HG03097 (cell line): Measurements from ENCODE around the gene DIP2C.

Experiments used
- ATAC-seq: cut with Tn5 transposase; IDR thresholded peaks from one replicate; pipeline ENCODE4 v1.9.1; 2021; ENCODE audit not compliant: unreplicated experiment, low FRiP score

DIP2C gene

GRCh38 chr10:677750-678661 is 11.5 kb downstream of the DIP2C start:
- ATAC-seq, result no peak

DNA sequence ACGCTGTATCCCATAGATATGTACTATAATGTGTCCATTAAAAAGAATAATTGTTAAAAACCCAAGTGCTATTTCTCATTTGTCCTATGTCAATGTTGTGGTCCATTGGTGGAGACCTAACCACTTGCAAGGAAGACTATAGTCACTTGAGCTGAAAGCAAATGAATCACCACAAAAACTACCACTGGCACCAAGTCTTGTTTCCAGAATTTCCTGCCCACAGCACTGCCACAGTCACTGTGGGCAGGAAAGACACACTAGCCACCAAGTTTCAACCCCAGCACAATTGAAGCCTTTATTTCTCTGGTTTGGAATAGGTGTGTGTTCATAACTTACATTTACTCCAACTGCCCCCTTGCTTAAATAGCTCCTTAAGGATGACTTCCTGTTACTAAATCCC is 12.4 kb downstream of the DIP2C start:
- no peak for ATAC-seq

DNA sequence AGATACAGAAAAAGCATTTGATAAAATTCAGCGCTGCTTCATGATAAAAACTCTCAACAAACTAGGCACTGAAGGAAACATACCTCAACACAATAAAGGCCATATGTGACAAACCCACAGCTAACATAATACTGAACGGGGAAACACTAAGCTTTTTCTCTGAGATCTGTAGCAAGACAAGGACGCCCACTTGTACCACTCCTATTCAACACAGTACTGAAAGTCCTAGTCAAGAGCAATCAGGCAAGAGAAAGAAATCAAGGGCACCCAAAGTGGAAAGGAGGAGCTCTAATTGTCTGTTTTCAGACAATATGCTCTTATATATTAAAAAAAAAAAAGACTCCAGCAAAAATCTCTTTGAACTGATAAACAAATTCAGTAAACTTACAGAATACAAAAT is 13.3 kb downstream of the DIP2C start:
- ATAC-seq, result no peak

DNA sequence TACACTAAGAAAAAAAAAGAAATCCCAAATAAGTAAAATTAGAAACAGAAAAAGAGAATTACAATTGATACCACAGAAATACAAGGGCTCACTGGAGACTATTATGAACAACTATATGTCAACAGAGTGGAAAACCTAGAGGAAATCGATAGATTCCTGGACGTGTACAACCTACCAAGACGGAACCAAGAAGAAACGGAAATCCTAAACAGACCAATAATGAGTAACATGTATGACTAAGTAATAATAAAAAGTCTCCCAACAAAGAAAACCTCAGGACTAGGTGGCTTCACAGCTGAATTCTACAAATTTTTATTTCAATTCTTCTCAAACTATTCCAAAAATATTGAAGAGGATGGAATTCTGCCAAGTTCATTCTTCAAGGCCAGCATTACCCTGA is 13.9 kb downstream of the DIP2C start:
- ATAC-seq, result no peak

DNA sequence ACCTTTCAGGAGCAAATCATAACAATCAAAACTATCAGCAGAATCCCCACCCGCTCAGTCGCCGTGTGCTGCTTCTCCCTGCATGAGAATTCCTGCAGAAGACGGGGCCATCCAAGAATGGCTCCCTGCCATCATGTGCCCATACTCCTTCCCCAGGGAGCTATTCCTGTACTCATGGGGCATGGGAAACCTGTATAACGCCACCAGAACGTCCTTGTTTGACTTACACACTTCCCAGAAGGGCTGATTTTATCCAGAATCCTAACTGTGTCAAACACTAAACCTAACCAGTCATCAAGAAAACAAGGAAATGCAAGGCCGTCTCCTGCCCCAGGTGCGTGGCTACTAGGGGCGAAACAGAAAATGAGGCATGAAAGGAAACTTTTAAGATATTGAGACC is 16.0 kb downstream of the DIP2C start:
- no peak for ATAC-seq

GRCh38 chr10:672992-673391 is 16.5 kb downstream of the DIP2C start:
- ATAC-seq, result no peak

GRCh38 chr10:672203-672602 is 17.3 kb downstream of the DIP2C start:
- no peak for ATAC-seq

GRCh38 chr10:670990-671389 is 18.5 kb downstream of the DIP2C start:
- no peak for ATAC-seq

DNA sequence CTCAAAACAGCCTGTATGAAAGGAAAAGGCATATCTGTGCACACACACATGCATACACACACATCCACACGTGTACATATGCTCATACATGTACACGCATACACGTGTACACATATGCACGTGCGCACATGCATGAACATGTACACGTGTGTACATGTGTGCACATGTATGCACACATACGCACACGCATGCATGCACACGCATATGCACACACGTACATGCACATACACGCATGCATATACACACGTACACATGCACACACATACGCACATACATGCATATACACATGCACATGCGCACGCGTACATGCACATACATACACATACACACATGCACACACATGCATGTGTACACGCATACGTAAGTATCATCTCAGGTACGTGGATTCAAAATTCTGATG is 19.4 kb downstream of the DIP2C start:
- ATAC-seq, result no peak

GRCh38 chr10:668786-669485 is 20.5 kb downstream of the DIP2C start:
- ATAC-seq, result no peak

GRCh38 chr10:667602-668143 is 21.8 kb downstream of the DIP2C start:
- ATAC-seq, result no peak

GRCh38 chr10:667096-667495 is 22.4 kb downstream of the DIP2C start:
- no peak for ATAC-seq

- no peak for ATAC-seq
Observed at GRCh38 chr10:666237-667012, 23.0 kb downstream of the DIP2C start.

DNA sequence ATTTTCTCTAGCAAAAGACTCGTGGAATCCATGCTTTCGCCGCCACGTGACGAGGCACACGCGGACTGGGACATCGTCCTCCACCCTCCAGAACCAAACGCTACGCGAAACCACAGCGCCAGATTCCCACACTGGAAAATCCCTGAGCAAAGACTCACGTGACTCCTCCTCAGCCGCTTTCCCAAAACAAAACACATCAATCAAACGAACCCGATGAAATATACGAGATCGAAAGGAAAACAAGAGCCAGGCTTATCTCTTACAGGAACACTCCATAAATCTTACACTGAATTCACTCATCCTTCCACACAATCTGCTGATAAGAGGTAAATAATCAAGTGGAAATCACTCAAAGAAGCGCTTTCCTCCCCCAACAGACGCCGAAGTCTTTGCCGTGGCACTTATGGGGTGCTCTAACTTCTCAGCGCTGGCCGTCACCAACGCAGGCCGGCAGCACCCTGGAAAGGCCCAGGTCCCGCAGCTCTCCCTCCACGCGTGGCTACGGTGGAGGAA is 23.8 kb downstream of the DIP2C start:
- no peak for ATAC-seq

- no peak for ATAC-seq
Observed at GRCh38 chr10:664893-665292, 24.6 kb downstream of the DIP2C start.

- no peak for ATAC-seq
Observed at GRCh38 chr10:664301-664700, 25.2 kb downstream of the DIP2C start.

DNA sequence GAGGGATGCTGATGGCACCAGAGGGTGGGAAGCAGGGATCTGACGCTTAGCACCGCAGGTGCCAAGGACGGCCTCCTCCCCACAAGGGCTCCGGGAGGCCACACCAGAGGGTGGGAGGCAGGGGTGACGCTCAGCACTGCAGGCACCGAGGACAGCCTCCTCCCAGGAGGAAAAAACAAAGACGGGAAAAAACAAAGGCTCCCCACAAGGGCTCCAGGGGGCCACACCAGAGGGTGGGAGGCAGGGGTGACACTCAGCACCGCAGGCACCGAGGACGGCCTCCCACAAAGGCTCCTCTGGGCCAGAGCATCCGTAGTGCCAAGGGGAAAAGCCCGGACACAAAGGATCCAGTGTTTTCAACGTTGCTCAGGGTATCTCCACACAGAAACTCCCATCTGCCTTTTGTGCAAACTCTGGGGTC is 25.6 kb downstream of the DIP2C start:
- ATAC-seq, result no peak

DNA sequence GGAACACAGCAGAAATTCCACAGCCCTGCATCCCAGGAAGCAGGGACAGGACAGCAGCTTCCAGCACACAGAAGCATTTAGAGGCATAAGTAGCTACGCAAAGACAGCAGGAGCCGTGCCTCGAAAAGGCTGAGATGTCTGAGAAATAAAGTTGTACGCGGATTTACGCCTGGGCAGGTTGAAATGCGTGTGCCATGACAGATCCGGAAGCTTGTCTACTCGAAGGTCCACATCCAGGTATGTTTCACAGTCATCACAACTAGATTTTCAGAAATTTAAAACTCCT is 26.1 kb downstream of the DIP2C start:
- no peak for ATAC-seq

GRCh38 chr10:662686-663465 is 26.6 kb downstream of the DIP2C start:
- ATAC-seq, result no peak

GRCh38 chr10:662223-662605 is 27.3 kb downstream of the DIP2C start:
- ATAC-seq, result no peak
